GM19238 (cell line): ENCODE measurements around the gene GBX2.

Source experiments
- DNase-seq: peaks from one replicate; pipeline ENCODE4 v3.0.0; 2011; ENCODE audit warnings: low spot score; ENCODE audit not compliant: insufficient read length

GBX2 gene

GRCh38 chr2:236168110-236169080 lies at the start of gene GBX2:
Gene GBX2, minus strand, starts transcription at chr2:236168386. Its CDS starts 415 bp downstream, at chr2:236167971.
- no peak for DNase-seq

- no peak for DNase-seq
Measured at GRCh38 chr2:236217926-236218325, 49.7 kb upstream of the GBX2 start.

- DNase-seq = no peak
Measured at GRCh38 chr2:236216711-236217110, 48.5 kb upstream of the GBX2 start.

DNA sequence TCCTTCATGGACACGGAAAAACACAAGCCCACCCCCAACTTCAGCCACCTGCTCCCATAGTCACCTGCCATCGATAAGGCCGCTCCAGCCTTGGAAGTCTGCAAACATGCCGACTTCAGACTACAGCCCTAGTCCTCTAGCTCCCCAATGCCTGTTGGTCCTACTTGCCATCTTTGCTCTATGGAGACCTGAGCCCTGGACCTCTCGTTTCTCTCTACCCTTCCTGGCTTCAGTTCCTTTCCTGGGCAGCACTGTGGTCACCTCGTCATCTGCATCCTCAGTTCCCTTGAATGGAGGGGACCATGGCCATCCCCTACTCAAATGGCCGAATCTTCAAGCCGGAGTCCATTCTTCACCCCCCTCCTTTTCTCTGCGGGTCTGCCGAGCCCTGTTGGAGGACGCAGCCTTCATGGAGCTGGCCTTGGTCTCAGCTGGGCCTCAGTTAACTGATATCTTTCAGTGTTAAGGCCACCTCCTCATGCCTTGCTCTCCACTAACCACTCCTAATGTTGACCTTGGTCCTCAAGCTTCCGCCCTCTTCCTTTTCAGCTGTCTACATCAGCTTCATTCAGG lies 47.7 kb upstream of the GBX2 start:
- no peak for DNase-seq

GRCh38 chr2:236215196-236215595 lies 47.0 kb upstream of the GBX2 start:
- DNase-seq = no peak

- no peak for DNase-seq
Measured at GRCh38 chr2:236214376-236214995, 46.3 kb upstream of the GBX2 start.

- no peak for DNase-seq
Measured at GRCh38 chr2:236211296-236211695, 43.1 kb upstream of the GBX2 start.

DNA sequence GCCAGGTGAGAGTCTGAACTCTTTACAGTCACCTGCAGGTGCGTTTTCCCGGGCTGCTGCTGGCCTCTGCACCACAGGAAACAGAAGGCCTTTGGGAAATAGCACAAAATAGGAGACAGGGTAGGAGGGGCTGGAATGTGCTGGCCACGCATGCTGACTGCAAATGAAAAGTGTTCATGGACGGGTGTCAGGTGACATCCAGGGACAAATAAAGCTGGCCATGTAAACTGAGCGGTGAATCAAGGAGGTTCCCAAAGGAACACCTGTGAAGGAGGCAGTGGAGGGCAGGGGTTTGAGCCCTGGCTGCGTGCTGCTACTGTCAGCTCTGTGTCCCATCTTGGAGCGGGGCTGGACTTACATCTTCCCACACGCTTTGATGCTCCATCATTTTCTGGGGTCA lies 42.4 kb upstream of the GBX2 start:
- no peak for DNase-seq

DNA sequence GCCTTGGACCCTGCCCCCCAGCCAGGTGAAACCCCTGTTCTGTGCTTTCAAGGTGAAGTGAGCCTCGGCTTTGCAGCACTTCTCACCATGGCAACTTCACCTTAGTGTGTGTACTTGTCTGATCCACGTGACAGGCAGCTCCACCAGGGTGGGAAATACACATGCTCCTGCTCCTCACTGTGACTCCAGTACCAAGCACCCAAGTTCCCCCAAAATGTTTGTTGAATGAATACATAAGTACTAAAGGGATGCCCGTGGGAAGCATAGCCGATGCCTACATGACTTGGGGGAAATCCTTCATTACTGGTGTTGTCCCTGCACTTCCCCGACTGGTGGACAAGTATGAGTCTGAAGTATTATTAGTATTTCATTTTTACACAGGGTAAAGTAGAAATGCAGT lies 41.8 kb upstream of the GBX2 start:
- DNase-seq = no peak

DNA sequence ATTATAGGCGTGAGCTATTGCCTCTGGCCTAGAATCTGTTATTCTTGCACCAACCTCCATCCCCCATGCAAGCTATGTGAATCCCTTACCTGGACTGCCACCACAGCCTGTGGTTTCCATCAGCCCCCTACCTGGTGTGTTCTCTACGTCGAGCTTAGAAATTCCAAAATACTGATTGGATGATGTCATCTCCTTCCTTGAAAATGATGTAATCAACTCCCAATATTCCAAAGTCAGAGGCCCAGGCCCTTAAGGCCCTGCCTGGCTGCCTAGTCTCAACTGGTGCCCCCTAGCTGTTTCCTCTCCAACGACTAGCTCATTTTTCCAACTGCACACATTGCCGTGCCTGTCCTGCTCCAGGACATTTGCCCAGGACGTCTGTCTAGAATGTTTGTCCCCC lies 41.3 kb upstream of the GBX2 start:
- DNase-seq = no peak

DNA sequence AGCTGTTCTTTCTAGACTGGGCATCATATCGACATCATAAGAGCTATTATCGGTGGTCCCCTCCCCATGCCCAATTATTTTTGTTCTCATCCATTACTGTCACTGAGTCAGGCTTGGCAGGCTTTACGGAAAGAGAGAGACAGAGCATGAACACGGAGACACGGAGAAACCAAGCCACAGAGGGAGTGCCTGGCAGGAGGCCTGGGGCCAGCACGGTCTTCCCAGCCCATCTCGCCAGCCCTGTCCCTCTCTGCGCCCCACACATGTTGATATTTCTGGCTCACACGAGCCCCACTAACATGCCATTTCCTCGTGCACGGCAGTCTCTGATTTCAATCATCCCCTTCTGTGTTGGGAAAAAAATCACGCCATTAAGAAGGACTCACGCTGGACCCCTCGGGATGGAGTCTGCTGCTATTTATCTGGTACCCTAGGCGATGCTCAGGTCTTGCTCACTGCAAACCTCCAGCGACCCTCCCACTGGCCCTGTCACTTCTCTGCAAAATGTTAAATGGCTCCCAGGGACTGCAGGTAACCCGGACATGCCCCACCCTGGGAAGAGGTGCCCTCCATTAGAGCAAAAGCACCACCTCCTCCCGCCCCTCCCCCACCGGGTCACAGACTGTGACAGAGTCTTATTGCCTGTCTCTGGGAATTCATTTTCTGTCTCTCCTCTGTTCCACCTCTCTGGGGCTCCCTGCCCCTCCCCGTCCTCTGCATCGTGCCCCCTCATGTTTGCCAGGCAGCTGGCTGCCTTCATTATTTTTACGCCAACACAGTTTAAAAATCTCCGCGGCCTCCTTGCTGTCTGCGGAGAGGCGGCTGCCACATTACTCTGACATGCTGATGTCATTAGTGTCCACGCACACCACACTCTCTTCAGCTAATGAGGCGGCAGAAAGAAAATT lies 40.1 kb upstream of the GBX2 start:
- no peak for DNase-seq

GRCh38 chr2:236207472-236207871 lies 39.3 kb upstream of the GBX2 start:
- DNase-seq = no peak

DNA sequence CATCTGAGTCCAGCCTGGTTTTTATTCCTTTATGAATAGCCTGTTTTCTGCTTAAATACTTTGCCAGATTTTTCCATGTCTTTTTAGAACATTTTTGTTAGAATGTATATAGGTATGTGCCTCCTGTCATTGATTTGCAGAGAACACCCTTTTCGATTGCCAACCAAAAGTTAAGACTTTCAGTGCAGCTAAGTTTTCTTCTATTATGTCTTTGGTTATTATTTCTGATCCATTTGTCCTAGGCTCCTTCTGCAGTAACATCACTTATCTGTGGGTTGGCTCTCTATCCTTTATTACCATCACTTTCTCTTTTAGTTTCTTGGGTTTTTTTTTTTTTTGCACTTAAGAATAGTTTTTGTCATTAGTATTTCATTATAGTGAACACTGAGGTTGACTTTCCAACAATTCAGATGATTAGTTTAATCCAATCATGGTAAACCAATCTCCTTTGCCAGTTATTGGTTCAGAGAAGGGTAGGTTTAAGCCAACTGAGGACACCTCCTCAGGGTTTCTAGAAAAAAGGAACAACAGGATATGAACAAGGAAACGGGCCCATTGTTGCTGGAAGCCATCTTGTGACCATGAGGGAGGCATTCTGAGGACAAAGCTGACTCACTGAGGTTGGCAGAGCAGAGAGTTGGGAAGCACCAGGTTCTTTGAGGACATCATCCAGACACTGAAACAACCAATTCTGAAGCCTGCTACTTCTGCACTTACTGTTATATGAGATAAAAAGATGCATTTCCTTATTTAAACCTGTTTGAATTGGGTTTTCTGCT lies 37.9 kb upstream of the GBX2 start:
- DNase-seq = no peak

DNA sequence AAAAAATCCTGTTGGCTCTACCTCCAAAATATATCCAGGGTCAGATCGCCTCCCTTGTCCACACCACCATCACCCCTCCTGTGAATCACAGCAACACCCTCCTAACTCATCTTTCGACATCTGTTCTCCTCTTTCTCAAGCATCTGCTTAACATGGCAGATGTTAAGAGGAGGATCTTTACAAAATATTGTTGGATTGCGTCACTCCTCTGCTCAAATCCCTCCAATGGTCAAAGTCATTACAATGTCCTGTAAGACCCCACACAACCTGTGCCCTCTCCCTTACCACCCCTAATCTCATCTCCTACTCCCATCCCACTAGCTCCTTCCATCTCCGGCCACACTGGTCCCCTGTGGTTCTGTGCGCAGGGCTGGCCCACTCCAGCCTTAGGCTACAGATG lies 36.8 kb upstream of the GBX2 start:
- DNase-seq = no peak

- DNase-seq = no peak
Measured at GRCh38 chr2:236200378-236200777, 32.2 kb upstream of the GBX2 start.

DNA sequence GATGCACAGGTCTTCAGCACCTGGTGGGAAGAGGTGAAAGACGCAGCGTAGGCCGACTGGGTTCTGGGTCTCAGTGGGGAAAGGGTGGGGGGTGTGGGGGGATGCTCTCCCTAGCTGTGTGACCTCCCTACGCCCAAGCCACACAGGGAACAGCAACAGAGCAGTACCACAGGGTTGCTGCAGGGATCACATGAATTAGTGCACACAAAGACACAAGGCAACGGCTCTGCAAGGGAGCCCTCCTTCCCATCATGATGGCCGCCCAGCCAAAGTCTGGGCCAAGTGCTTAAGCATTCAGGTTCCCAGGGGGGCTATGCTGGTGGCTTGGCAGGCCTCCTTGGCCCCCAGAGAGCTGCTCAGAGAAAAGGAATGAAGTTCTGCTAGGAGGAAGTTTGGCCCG lies 28.2 kb upstream of the GBX2 start:
- DNase-seq = no peak

DNA sequence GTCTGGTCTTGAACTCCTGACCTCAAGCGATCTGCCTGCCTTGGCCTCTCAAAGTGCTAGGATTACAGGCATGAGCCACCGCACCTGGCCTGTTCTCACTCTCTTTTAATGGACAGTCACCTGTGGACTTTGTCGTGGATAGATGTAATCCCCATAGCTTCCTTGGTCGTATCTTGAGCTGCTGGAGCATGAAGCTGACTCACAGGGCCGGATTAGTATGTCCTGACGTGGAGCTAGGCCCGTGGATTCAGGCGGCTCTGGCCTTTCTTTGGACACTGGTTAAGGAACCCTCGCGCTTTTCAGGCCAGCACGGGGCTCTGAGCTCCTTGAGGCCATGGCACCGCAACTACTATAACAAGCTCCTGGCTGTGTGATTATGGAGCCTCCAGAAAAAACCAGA lies 27.5 kb upstream of the GBX2 start:
- no peak for DNase-seq

DNA sequence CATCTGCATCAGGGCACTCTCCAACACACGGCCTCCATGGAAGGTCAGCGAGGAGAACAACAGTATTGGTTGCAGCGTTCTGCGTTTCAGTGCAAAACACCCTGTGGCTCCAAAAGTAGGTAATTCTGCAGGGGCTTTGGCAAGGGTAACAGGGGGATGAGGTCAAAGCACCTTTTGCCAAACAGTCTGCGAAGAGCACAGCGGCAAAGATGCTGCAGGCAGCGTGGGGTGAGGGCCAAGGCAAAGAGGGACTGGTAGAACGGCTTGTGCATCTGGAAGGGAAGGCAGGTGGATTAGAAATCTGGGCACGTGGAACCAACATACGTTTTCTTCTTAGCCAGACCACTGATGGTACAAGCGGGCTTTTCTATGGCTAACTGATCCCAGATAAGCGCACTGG lies 26.6 kb upstream of the GBX2 start:
- no peak for DNase-seq

- DNase-seq = no peak
Measured at GRCh38 chr2:236193026-236193425, 24.8 kb upstream of the GBX2 start.

- DNase-seq = no peak
Measured at GRCh38 chr2:236190674-236191073, 22.5 kb upstream of the GBX2 start.

DNA sequence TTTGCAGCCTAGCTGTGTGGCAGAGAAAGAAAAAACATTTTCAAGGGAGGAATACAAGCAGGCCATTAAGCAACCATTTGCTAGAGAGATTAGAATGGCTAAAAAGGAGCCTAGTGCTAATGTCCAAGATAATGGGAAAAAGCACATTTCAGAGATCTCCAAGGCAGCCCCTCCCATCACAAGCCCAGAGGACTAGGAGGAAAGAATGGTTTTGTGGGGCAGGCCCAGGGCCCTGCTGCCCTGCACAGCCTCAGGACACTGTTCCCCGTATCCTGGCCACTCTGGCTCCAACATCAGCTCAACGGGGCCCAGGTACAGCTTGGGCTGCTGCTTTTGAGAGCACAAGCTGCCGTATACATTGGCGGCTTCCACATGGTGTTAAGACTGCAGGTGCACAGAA lies 16.5 kb upstream of the GBX2 start:
- no peak for DNase-seq
